ENCODE results near the gene SOSTDC1. TPM values are rescaled to one million over a fixed set of nuclear protein-coding genes. Genes with fewer than 3 reads are reported as not detected.
"Not testable (repeated sequence)": the region's sequence is repeated elsewhere in the genome, so short reads cannot be mapped to it uniquely, and the experiment has no call there.

The SOSTDC1 gene
- total RNA-seq, 4 donors from 2014 or later, result 0.54 to 5.8 (median 2.5) TPM

DNA sequence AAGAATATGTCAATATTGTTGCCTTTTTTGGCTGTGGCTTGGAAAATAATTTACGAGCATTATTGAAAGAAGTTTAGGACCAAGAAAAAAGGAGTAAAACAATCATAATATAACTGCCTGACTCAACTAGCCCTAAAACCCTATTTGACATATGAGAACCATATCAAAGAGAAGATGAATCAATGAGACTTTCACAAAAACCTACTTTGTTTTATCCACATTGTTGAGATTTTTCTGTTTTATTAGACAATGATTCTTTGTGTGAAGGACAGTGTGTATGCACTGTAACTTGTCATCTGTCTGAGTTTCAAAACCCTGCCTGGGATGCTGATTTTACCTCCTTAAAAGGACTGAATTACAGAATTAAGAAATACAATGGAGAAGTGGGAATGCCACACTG lies 19.0 kb downstream of the SOSTDC1 start:
- H3K9me3 ChIP-seq, result no peaks in the 10 kb centered on the region
- no peaks in the 10 kb centered on the region for H3K4me1 ChIP-seq
- no peaks in the 10 kb centered on the region for H3K36me3 ChIP-seq
- no peaks in the 10 kb centered on the region for H3K27me3 ChIP-seq
- DNase-seq, result no peak
- TF ChIP-seq, protein P1, sequence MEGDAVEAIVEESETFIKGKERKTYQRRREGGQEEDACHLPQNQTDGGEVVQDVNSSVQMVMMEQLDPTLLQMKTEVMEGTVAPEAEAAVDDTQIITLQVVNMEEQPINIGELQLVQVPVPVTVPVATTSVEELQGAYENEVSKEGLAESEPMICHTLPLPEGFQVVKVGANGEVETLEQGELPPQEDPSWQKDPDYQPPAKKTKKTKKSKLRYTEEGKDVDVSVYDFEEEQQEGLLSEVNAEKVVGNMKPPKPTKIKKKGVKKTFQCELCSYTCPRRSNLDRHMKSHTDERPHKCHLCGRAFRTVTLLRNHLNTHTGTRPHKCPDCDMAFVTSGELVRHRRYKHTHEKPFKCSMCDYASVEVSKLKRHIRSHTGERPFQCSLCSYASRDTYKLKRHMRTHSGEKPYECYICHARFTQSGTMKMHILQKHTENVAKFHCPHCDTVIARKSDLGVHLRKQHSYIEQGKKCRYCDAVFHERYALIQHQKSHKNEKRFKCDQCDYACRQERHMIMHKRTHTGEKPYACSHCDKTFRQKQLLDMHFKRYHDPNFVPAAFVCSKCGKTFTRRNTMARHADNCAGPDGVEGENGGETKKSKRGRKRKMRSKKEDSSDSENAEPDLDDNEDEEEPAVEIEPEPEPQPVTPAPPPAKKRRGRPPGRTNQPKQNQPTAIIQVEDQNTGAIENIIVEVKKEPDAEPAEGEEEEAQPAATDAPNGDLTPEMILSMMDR (IDR thresholded peaks at IDR 0.05), result no peak
- TF ChIP-seq POLR2A (IDR thresholded peaks at IDR 0.05), result no peak
- H3K27ac ChIP-seq, result no peak overlapping the region
- H3K4me3 ChIP-seq, result no peak overlapping the region

DNA sequence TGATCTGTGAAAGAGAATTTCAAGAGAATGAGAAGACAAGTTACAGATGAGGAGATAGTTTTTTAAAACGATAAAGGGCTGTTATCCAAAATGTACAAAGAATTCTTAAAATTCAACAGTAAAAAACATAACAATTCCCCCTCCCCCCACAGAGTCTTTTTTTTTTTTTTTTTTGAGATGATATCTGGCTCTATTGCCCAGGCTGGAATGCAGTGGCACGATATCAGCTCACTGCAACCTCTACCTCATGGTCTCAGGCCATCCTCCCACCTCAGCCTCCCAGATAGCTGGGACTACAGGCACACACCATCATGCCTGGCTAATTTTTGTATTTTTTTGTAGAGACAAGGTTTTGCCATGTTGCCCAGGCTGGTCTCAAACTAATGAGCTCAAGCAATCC lies 21.7 kb downstream of the SOSTDC1 start:
- not testable (repeated sequence) for H3K9me3 ChIP-seq, H3K36me3 ChIP-seq, H3K27me3 ChIP-seq, H3K27ac ChIP-seq, DNase-seq, H3K4me3 ChIP-seq, H3K4me1 ChIP-seq

DNA sequence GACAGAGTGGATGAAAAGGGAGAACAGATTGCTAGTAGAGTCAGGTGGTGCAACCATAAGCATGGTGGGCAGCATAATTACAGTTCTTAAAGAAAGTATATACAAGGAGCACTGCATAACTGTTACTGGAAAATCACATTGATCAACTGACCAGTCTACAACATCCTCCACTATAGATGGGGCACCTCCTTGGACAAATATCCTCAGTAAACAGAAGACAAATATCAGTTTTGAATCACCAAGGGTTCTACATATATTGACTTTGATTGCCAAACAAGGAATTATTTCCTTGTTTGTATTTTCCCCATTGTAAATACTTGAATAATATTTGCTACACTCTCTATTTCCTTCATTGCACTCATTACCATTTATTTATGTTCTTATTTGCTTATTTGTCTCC lies 26.6 kb downstream of the SOSTDC1 start:
- Histone ChIP-seq H3K27me3 (no peaks in the 10 kb centered on the region), H3K9me3 (no peaks in the 10 kb centered on the region), H3K4me1 (no peaks in the 10 kb centered on the region), H3K36me3 (no peaks in the 10 kb centered on the region), H3K4me3 (no peak overlapping the region), H3K27ac (no peak overlapping the region)
- no peak for DNase-seq
- no peak for TF ChIP-seq POLR2A (IDR thresholded peaks at IDR 0.05)
- TF ChIP-seq, protein P1 (IDR thresholded peaks at IDR 0.05), result no peak

DNA sequence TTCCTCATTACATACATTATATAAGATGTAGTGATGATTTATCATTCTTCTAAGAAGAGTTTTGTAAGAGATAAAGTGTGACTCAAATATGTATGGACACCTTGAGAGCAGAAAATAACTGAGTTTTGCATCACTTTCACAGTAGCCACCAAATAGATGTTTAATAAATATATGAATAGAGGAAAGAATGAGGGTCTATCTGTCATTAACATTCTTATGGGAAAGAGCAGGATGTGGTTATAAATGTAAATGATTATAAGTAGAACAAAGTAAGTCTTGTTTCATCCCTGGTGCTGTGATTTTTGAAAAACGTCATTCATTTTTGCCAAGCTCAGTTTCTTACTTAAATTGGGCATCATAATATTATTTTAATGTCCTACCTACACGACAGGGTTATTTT lies 29.2 kb downstream of the SOSTDC1 start:
- Histone ChIP-seq H3K36me3 (no peaks in the 10 kb centered on the region), H3K27ac (no peak overlapping the region), H3K27me3 (no peaks in the 10 kb centered on the region), H3K9me3 (no peaks in the 10 kb centered on the region), H3K4me3 (no peak overlapping the region), H3K4me1 (no peaks in the 10 kb centered on the region)
- TF ChIP-seq, protein P1 (IDR thresholded peaks at IDR 0.05), result no peak
- TF ChIP-seq POLR2A (IDR thresholded peaks at IDR 0.05), result no peak
- DNase-seq, result no peak

DNA sequence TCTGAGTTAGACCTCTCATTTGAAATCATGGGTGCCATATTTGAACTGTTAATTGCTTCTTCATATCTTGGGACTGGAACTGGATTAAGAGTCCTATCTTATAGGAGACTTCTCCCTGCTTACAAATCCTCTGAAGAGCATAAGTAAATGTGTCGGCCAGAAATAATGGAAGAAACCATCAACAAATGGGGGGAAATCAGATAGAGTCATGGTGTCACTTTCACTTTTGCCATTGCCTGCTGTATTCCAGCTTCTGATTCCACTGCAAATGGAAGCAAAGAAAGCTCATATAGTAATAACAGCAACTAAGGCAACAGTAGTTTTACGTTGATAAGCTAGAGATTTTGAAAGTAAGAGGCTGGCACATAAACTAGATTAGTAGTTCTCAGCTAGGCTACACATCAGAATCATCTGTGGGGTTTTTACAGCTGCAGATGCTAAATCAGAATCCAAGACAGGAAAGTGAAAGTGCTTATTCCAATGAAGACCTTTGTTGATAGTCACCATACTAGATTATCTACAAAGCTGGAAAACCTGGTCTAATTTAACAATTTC lies 31.9 kb downstream of the SOSTDC1 start:
- DNase-seq, result no peak
- Histone ChIP-seq H3K4me1 (no peaks in the 10 kb centered on the region), H3K4me3 (no peak overlapping the region), H3K27ac (no peak overlapping the region), H3K36me3 (no peaks in the 10 kb centered on the region), H3K9me3 (no peaks in the 10 kb centered on the region), H3K27me3 (no peaks in the 10 kb centered on the region)
- no peak for TF ChIP-seq POLR2A (IDR thresholded peaks at IDR 0.05)
- TF ChIP-seq, protein P1 (IDR thresholded peaks at IDR 0.05), result no peak

DNA sequence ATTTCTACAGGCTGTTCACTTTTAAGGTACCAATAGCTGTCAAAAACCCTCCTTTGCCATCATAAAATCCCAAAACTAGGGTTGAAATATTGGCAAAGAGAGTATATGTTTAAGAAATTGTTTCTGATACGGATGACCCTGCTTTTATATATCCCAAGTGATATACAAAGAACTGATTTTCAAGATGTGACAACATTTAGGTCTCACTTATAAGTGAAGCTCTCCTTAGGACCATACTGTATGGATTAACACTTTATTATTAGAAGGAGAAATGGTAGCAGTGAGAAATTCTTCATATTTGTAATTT lies 33.2 kb downstream of the SOSTDC1 start:
- Histone ChIP-seq H3K4me1 (no peaks in the 10 kb centered on the region), H3K27ac (no peak overlapping the region), H3K9me3 (no peaks in the 10 kb centered on the region), H3K27me3 (no peaks in the 10 kb centered on the region), H3K36me3 (no peaks in the 10 kb centered on the region), H3K4me3 (no peak overlapping the region)
- DNase-seq, result no peak
- TF ChIP-seq, protein P1 (IDR thresholded peaks at IDR 0.05), result no peak
- no peak for TF ChIP-seq POLR2A (IDR thresholded peaks at IDR 0.05)

All from Peyer's patch (tissue), 4 donors.